Spleen (tissue), 11 donors: ENCODE measurements around the gene BLCAP. TPM values are rescaled to one million over a fixed set of nuclear protein-coding genes. Genes with fewer than 3 reads are reported as not detected.

Experiments
- DNase-seq: peaks from one replicate; pipeline ENCODE4 v3.0.0-alpha.2; 2020
- H3K27ac ChIP-seq, 8 donors: fragments of 200-600 bp; sonication (generic) in 7 of 8; 1 replicate in 4 of 8; 2 replicates in 4 of 8; pipeline versions ENCODE4 v1.5.0 to v1.8.0; 2016 to 2021; ENCODE audit warnings: inconsistent platforms in 4 of 8, mild to moderate bottlenecking in 4 of 8, moderate library complexity in 1 of 8
- H3K27me3 ChIP-seq, 7 donors: fragments of 200-600 bp; sonication (generic) in 6 of 7; replicated peaks in 1 of 7; 1 replicate in 4 of 7; 2 replicates in 3 of 7; pipeline versions ENCODE4 v1.5.0 to v1.8.0; 2016 to 2021; ENCODE audit warnings: inconsistent platforms in 3 of 7, mild to moderate bottlenecking in 1 of 7
- H3K36me3 ChIP-seq, 6 donors: fragments of 200-600 bp; sonication (generic) in 5 of 6; 1 replicate in 4 of 6; 2 replicates in 2 of 6; pipeline versions ENCODE4 v1.5.0 to v1.8.0; 2016 to 2021; ENCODE audit warnings: inconsistent platforms in 2 of 6
- H3K4me1 ChIP-seq, 6 donors: fragments of 200-600 bp; sonication (generic) in 5 of 6; 1 replicate in 3 of 6; 2 replicates in 3 of 6; pipeline versions ENCODE4 v1.5.0 to v1.8.0; 2016 to 2021; ENCODE audit warnings: inconsistent platforms in 3 of 6
- H3K4me3 ChIP-seq, 8 donors: fragments of 200-600 bp; sonication (generic) in 7 of 8; 1 replicate in 4 of 8; 2 replicates in 4 of 8; pipeline versions ENCODE4 v1.5.0 to v1.8.0; 2016 to 2021; ENCODE audit warnings: inconsistent platforms in 4 of 8, mild to moderate bottlenecking in 4 of 8, moderate library complexity in 2 of 8
- H3K9me3 ChIP-seq, 8 donors: fragments of 200-600 bp; sonication (generic) in 7 of 8; 1 replicate in 4 of 8; 2 replicates in 4 of 8; pipeline versions ENCODE4 v1.5.0 to v1.8.0; 2016 to 2021; ENCODE audit warnings: inconsistent platforms in 4 of 8
- CTCF ChIP-seq, 11 experiments: fragments of 200-600 bp in 7 of 11; fragments of 450-650 bp in 4 of 11; sonication (generic) in 4 of 11; IDR thresholded peaks in 8 of 11; conservative IDR thresholded peaks in 3 of 11; 1 replicate in 7 of 11; 2 replicates in 4 of 11; pipeline versions ENCODE4 v1.4.0 to v1.8.0; 2016 to 2021; ENCODE audit warnings: antibody characterized with exemption in 11 of 11, inconsistent platforms in 4 of 11, mild to moderate bottlenecking in 1 of 11
- POLR2A ChIP-seq, 3 donors: fragments of 450-650 bp; IDR thresholded peaks; one replicate each; pipeline ENCODE4 v1.5.1; 2017; ENCODE audit warnings: antibody characterized with exemption in 3 of 3, mild to moderate bottlenecking in 1 of 3
- POLR2AphosphoS5 ChIP-seq, 3 donors: sonication (generic); formaldehyde crosslinking; IDR thresholded peaks; one replicate each; pipeline ENCODE4 v1.5.1; 2017; ENCODE audit warnings: antibody characterized with exemption in 3 of 3
- WGBS, 5 donors: extraction: QIAGEN DNeasy Blood & Tissue Kit in 3 of 5; methylation state at CpG; one replicate each; pipeline versions ENCODE4 v1.1.5 to v1.1.7; 2013 to 2018; 5-methylcytosine and 5-hydroxymethylcytosine counted together
- intact Hi-C: fragments of 100-400 bp; cut with DNase I; formaldehyde crosslinking; loops from one replicate; pipeline ENCODE4 v1.15.0; 2023; ENCODE audit warnings: low total_unique reads
- polyA plus RNA-seq, 3 donors: library from polyadenylated mRNA; stranded (reverse); fragments of 200-250 nt; gene quantifications; one replicate each; pipeline ENCODE4 v1.2.1, GENCODE V29; 2013
- total RNA-seq, 7 donors: library from RNA; depleted of rRNA in 3 of 7; stranded (reverse); fragments of >200 nt in 3 of 7; fragmentation: NEBNext Ultra II Directional in 4 of 7; extraction: Animal tissue kit (Norgen Biotek cat#: 25700) in 4 of 7; gene quantifications; one replicate each; pipeline versions ENCODE4 v1.1.0 to v1.2.1, GENCODE V29; 2016 to 2021
- donor health status: healthy with polysubstance abuse.
- donor health status: DM: no; HTN: no; CAD: no; lungs with moderate emphysema.
- donor health status: DM: no; HTN: no; CAD: no.
- donor health status: Bipolar disorder and iron deficiency.
- donor health status: healthy.
- donor health status: DM: no; HTN: no; CAD: no.
- donor health status: DM: yes; HTN: yes; CAD: no.

BLCAP gene
- total and polyA plus RNA-seq, 10 donors = 56.8 to 94.7 (median 67.3) TPM

GRCh38 chr20:37505263-37506151 is 22.2 kb downstream of the BLCAP start:
- H3K4me1 ChIP-seq = peaks cover 0 to 7% (median 0%) of the 10 kb centered on the region in 6 donors
- H3K27ac ChIP-seq = no peak overlapping the region
- H3K9me3 ChIP-seq = no peaks in the 10 kb centered on the region
- intact Hi-C loops = no loop called here
- H3K36me3 ChIP-seq = peaks cover 0 to 33% (median 2%) of the 10 kb centered on the region in 6 donors
- TF ChIP-seq CTCF (IDR thresholded peaks at IDR 0.05 in 8 of 11, conservative IDR thresholded peaks at IDR 0.05 in 3 of 11) (no peak), POLR2A (IDR thresholded peaks at IDR 0.05) (no peak), POLR2AphosphoS5 (IDR thresholded peaks at IDR 0.05) (no peak)
- H3K4me3 ChIP-seq = no peak overlapping the region
- DNase-seq = no peak
- H3K27me3 ChIP-seq = no peaks in the 10 kb centered on the region
- WGBS, 5 donors = 86 to 91% (median 89%) methylated on average over 7 of the region's 7 CpGs

- no peak for DNase-seq
- H3K4me3 ChIP-seq = no peak overlapping the region
- H3K36me3 ChIP-seq = peaks cover 0 to 32% (median 2%) of the 10 kb centered on the region in 6 donors
- intact Hi-C loops = no loop called here
- 56 to 89% (median 64%) methylated on average over 3 of the region's 3 CpGs for WGBS, 5 donors
- H3K4me1 ChIP-seq = peaks cover 0 to 7% (median 0%) of the 10 kb centered on the region in 6 donors
- H3K27ac ChIP-seq = no peak overlapping the region
- H3K9me3 ChIP-seq = no peaks in the 10 kb centered on the region
- TF ChIP-seq POLR2AphosphoS5 (IDR thresholded peaks at IDR 0.05) (no peak), POLR2A (IDR thresholded peaks at IDR 0.05) (no peak), CTCF (IDR thresholded peaks at IDR 0.05 in 8 of 11, conservative IDR thresholded peaks at IDR 0.05 in 3 of 11) (no peak)
- H3K27me3 ChIP-seq = no peaks in the 10 kb centered on the region
These were observed 23.1 kb downstream of the BLCAP start for GRCh38 chr20:37504404-37505096.

- intact Hi-C loops = no loop called here
- Histone ChIP-seq H3K27ac (no peak overlapping the region), H3K4me3 (no peak overlapping the region), H3K36me3 (peaks cover 0 to 29% (median 0%) of the 10 kb centered on the region in 6 donors), H3K9me3 (no peaks in the 10 kb centered on the region), H3K4me1 (peaks cover 0 to 7% (median 0%) of the 10 kb centered on the region in 6 donors), H3K27me3 (no peaks in the 10 kb centered on the region)
- WGBS, 5 donors = 86 to 95% (median 92%) methylated on average over 3 of the region's 3 CpGs
- DNase-seq = no peak
- no peak for TF ChIP-seq POLR2AphosphoS5 (IDR thresholded peaks at IDR 0.05)
- no peak for TF ChIP-seq POLR2A (IDR thresholded peaks at IDR 0.05)
- no peak for TF ChIP-seq CTCF (IDR thresholded peaks at IDR 0.05 in 8 of 11, conservative IDR thresholded peaks at IDR 0.05 in 3 of 11)
These were observed 24.3 kb downstream of the BLCAP start for GRCh38 chr20:37503256-37503927.
